Activated naive CD4-positive, alpha-beta T cell treated with Interleukin-2 at 50 U/mL for 16 hours (primary cell): Measurements from ENCODE around the gene SCGB3A1.

Source experiments
- DNase-seq: peaks from one replicate; pipeline ENCODE4 v3.0.0-alpha.2; 2020

The SCGB3A1 gene

GRCh38 chr5:180583738-180584137, 7.6 kb downstream of the SCGB3A1 start:
- no peak for DNase-seq

GRCh38 chr5:180580681-180581080, 10.6 kb downstream of the SCGB3A1 start:
- DNase-seq = no peak

- DNase-seq = no peak
Measured at GRCh38 chr5:180575571-180575970, 15.7 kb downstream of the SCGB3A1 start.

GRCh38 chr5:180568914-180569313, 22.4 kb downstream of the SCGB3A1 start:
- DNase-seq = no peak

- DNase-seq = peak; percentile 13
Measured at GRCh38 chr5:180563994-180564393, 27.3 kb downstream of the SCGB3A1 start.

- DNase-seq = no peak
Measured at GRCh38 chr5:180558232-180558631, 33.1 kb downstream of the SCGB3A1 start.

GRCh38 chr5:180557217-180557809, 34.0 kb downstream of the SCGB3A1 start:
- DNase-seq = no peak

GRCh38 chr5:180555168-180555921, 36.0 kb downstream of the SCGB3A1 start:
- DNase-seq = no peak

- no peak for DNase-seq
Measured at GRCh38 chr5:180553530-180553929, 37.8 kb downstream of the SCGB3A1 start.

GRCh38 chr5:180548563-180548962, 42.7 kb downstream of the SCGB3A1 start:
- no peak for DNase-seq

- DNase-seq = no peak
Measured at GRCh38 chr5:180545248-180545647, 46.1 kb downstream of the SCGB3A1 start.

- no peak for DNase-seq
Measured at GRCh38 chr5:180541710-180542109, 49.6 kb downstream of the SCGB3A1 start.
